ENCODE data around the gene CBL.
A peak's percentile ranks its signal among the peaks of the same experiment; 100 is the strongest.

CBL gene

DNA sequence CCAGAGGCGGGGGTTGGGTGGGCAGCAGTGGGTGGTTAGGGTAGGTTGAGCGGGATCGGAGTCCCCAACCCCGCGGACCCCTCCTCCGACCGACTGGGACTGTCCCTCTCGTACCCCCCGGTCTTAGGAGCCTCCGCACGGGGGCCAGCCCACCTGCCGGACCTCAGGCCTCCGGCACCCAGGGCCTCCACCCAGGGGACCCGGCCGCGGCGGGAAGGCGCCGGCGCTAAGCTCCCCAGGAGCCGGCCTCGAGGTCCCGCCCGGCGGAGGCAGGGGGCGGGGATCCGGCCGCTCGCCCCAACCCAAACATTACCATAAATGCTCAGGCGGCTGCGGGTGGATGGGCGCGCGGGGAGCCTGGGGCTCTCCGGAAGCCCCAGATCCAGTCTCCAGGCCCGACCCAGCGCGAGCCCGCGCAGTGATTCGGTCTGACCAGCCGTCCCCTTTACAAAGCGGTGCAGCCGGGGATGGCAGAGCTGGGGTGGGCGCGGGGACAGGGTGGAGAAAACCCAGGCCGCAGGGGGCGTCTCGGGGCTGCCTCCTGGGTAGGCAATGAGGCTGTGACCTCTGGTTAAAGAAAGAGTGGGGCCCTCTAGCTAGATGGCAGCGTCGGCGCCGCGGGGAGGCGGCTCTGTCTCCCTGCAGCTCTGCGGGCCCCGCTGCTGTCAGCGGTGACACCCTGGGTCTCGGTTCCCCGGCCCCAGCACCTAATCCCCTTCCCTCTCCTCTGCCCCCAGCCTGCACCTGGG lies 114.8 kb downstream of the CBL start:
- FAIRE-seq = no peak

DNA sequence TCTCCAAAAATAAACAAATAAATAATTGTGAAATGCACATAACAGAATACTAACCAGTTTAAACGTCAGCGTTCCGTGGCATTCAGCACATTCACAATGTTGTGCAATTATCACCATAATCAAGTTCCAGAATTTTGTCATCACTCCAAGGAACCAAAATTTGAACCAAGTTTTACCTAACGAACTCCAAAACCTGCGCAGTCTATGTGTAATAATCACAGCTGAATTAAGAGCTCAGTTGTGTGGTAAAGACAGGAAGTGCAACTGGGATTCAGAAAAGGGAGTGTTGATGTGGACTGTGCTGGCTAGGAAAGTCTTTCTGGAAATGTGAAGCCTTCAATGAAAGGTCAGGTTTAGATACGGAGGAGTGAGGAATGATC lies 116.2 kb downstream of the CBL start:
- DNase-seq (ENCODE audit: extremely low spot score, insufficient read length, low read depth) (no peak), FAIRE-seq (no peak)

More for the DNA sequence above, 114.8 kb downstream of the CBL start:
- peak; percentile 46 for DNase-seq (ENCODE audit: extremely low spot score, insufficient read length, low read depth)

DNA sequence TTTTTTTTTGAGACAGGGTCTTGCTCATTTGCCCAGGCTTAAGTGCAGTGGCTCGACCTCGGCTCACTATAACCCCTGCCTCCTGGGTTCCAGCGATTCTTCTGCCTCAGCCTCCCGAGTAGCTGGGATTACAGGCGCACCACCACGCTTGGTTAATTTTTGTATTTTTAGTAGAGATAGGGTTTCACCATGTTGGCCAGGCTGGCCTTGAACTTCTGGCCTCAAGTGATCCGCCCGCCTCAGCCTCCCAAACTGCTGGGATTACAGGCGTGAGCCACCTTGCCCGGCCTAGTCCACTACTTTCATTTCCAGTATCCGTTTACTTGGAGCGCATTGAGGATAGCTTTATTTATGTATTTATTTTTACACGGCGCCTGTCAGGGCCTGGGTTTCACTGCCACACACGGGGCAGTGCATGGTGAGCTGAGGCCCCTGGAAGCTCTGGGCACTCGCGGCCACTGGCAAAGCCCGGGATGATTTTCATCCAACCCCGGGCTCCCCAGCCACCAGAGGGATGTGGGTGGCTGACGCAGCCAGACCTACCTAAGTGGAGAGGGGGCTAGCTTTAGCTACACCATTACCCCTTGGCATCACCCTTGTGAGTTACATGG lies 116.9 kb downstream of the CBL start:
- no peak for DNase-seq (ENCODE audit: extremely low spot score, insufficient read length, low read depth)
- no peak for FAIRE-seq

GRCh38 chr11:119323532-119324033 lies 117.4 kb downstream of the CBL start:
- DNase-seq (ENCODE audit: extremely low spot score, insufficient read length, low read depth) (no peak), FAIRE-seq (peak; percentile 79)

- DNase-seq (ENCODE audit: extremely low spot score, insufficient read length, low read depth) (no peak), FAIRE-seq (no peak)
Observed at GRCh38 chr11:119324189-119324588, 118.0 kb downstream of the CBL start.

- no peak for DNase-seq (ENCODE audit: extremely low spot score, insufficient read length, low read depth)
- no peak for FAIRE-seq
Observed at GRCh38 chr11:119329320-119329719, 123.2 kb downstream of the CBL start.

DNA sequence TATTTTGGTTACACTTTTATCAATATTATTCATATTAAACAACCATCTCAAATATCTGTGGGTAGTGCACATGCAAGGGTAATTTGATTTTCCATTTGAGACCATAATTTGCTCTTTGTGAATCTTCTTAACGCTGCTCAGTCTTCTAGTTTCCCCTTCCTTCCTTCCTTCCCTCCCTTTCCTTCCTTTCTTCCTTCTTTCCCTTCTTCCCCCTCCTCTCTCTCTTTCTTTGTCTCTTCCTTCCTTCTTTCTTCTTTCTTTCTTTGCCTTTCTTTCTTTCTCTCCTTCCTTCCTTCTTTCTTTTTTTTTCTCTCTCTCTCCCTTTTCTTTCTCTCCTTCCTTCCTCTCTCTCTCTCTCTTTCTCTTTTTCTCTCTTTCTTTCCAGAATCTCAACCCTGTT lies 124.1 kb downstream of the CBL start:
- DNase-seq (ENCODE audit: extremely low spot score, insufficient read length, low read depth) (no peak), FAIRE-seq (no peak)

DNA sequence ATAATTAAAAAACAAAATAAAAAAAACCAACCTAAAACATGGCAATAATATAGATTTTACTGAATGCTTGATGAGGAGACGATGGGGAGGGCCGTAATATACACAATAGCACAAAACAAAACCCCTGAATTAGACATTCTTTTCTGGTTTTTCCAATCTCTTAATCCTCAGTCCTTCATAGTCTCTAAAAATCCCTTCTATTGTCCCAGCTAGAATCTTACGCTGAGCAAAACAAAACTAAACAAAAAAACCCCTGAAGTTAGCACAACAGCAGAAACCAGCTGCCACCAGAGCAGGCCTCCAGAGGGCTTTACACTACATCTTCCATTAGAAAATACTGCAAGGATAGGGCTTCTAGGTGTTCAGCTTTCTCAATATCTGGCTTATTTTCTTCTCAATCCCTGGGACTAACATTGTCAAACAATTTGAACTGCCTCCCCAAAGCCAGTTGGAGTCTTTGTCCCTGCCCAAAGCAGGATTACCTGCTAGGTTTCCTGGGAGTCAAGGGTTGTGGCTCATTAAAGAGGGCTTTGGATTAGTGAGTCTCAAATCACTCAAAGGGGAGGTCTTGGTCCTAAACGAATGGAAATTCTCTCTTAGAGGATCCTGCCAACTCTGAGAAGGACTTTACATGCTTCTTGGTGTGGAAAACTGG lies 126.1 kb downstream of the CBL start:
- no peak for DNase-seq (ENCODE audit: extremely low spot score, insufficient read length, low read depth)
- FAIRE-seq = no peak

- DNase-seq (ENCODE audit: extremely low spot score, insufficient read length, low read depth) (peak; percentile 99), FAIRE-seq (peak; percentile 100)
Observed at GRCh38 chr11:119334174-119334930, 128.2 kb downstream of the CBL start, which contains the start of gene RNF26. Gene RNF26, plus strand, starts transcription at chr11:119334527. Its CDS starts 596 bp downstream, at chr11:119335123.

GRCh38 chr11:119335091-119335654 lies 129.0 kb downstream of the CBL start:
- FAIRE-seq = no peak
- no peak for DNase-seq (ENCODE audit: extremely low spot score, insufficient read length, low read depth)

DNA sequence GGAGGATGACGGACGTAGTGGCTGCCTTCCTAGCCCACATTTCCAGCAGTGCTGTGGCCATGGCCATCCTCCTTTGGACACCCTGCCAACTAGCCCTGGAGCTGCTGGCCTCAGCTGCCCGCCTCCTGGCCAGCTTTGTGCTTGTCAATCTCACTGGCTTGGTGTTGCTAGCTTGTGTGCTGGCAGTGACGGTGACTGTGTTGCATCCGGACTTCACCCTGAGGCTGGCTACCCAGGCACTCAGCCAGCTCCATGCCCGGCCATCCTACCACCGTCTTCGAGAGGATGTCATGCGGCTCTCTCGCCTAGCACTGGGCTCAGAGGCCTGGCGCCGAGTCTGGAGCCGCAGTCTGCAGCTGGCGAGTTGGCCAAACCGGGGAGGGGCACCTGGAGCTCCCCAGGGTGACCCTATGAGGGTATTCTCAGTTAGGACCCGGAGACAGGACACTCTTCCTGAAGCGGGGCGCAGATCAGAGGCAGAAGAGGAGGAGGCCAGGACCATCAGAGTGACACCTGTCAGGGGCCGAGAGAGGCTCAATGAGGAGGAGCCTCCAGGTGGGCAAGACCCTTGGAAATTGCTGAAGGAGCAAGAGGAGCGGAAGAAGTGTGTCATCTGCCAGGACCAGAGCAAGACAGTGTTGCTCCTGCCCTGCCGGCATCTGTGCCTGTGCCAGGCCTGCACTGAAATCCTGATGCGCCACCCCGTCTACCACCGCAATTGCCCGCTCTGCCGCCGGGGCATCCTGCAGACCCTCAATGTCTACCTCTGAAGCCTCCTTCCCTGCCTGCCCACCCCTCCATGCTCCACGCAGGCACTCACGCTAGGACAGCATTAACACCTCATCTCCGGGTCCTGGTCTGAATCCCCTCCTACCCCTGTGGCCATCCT lies 129.8 kb downstream of the CBL start:
- FAIRE-seq = no peak

GRCh38 chr11:119336744-119337469 lies 130.8 kb downstream of the CBL start:
- no peak for FAIRE-seq
- DNase-seq (ENCODE audit: extremely low spot score, insufficient read length, low read depth) = no peak

More for the DNA sequence above, 129.8 kb downstream of the CBL start:
- no peak for DNase-seq (ENCODE audit: extremely low spot score, insufficient read length, low read depth)

- FAIRE-seq (no peak), DNase-seq (ENCODE audit: extremely low spot score, insufficient read length, low read depth) (no peak)
Observed at GRCh38 chr11:119337581-119338317, 131.6 kb downstream of the CBL start.

DNA sequence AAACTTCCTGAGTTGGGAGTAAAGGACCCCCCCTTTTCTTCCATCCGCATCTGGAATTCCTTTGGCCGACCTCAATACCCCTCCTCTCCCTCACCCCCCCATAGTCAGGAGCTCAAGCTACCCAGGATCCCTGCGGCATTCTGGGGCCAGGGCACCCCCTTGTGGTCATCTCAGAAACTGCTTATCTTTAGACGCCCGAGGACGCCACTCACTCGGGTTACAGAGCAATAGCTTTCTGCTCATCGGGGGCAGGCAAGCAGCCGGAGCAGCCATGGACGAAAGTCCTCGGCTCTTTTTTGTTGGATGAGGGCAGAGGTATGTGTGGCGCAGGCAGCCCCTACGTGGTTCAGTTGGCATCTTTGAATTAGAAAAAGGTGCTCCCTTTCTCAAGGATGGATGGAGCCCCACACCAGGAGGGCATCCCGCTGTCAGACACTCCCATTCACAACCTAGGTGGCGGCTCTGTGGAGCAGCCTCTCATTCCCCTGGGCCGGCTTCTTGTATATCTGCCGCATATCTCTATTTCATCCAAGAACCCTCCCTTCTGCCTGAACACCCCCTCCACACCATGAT lies 132.3 kb downstream of the CBL start:
- FAIRE-seq = peak; percentile 18
- DNase-seq (ENCODE audit: extremely low spot score, insufficient read length, low read depth) = no peak

DNA sequence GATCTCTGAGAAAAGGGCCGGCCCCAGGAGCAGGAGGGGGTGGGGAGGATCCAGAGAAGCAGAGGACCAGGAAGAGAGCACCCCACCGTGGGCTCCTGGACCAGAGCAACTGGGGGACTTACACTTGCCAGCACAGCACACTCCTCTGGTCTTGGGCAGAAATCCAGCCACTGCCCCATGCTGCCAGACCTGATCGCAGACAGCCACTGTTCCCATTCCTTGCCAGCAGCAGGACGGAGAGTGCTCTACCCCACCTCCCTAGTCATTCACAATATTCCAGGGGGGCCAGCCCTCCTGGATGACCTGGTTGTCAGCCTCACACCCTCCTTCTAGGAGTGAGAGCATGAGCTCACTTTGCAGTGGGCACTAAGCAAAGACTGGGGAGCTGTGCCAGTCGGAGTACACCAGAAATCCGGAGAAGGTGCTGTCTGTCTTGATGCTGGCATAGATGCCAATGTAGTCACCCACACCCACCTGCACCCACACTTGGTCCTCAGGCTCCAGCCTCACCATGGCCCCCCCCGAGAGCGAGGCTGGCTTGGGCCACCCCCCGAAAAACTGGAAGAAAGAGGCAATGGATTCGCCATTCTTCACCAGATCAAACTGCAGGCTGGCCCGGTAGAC lies 132.9 kb downstream of the CBL start:
- FAIRE-seq = no peak
- no peak for DNase-seq (ENCODE audit: extremely low spot score, insufficient read length, low read depth)

DNA sequence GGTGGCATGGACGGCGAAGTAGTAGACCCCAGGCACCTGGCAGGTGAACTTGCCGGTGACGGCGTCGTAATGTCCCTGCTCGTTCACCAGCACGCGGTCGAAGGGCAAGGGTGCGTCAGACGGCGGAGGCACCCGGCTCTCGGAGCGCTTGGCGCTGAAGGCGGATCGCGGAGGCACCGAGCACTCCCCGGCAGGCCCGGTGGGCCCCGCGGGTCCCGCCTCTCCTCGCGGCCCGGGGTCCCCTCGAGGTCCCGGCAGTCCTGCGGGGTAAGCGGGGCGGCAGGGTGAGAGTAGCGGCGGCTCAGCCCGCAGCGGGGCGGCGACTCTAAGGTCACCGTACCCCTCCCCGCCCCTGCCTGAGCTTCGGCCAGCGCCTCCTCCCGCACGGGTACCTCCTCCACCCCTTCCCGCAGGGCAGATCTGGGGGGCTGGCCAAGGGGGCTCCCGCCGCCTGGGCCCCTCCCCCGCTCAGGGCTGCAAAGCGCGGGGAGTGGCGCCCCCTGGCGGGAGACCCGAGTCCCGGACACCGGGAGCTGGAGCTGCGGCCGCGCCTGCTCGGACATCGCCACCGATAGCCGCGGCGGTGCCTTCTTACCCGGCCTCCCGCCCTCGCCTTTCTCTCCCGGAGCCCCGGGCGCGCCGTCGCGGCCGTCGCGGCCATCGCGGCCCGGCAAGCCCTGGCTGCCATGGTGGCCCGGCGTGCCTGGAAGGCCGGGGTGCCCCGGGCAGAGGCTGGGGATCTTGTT lies 133.6 kb downstream of the CBL start:
- DNase-seq (ENCODE audit: extremely low spot score, insufficient read length, low read depth) = no peak
- FAIRE-seq = no peak

Data from GM18507 (cell line).